HG03342 (cell line): ENCODE results near the gene CHRNA1.

Source experiments
- ATAC-seq: cut with Tn5 transposase; IDR thresholded peaks from one replicate; pipeline ENCODE4 v1.9.1; 2021; ENCODE audit warnings: mild to moderate bottlenecking, moderate library complexity; ENCODE audit not compliant: unreplicated experiment

Gene CHRNA1

DNA sequence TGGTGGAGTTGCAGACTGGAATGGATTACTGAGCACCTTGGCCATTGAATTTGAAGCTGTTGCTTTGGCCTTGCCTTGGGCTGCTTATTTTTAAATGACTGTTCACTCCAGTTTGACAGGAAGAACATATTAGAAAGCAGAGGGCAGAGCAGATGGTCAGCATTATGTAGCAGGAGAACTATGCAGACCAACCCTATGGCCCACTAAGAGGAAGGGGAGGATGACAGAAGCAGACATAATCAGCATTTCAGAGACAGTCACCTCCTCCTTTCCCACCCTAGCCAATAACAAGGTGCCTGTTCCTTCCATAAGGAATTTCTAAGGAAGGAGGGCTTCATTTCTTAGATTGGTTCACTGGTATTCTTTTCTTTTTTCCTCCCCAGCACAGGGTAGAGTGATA, 2.4 kb downstream of the CHRNA1 start:
- ATAC-seq = no peak

GRCh38 chr2:174760845-174761473, 3.3 kb downstream of the CHRNA1 start:
- ATAC-seq = no peak

- ATAC-seq = no peak
Observed at GRCh38 chr2:174759381-174760065, 4.7 kb downstream of the CHRNA1 start.

GRCh38 chr2:174756743-174757142, 7.5 kb downstream of the CHRNA1 start:
- ATAC-seq = no peak

- ATAC-seq = peak; percentile 28
Observed at GRCh38 chr2:174753038-174753633, 11.1 kb downstream of the CHRNA1 start.

- ATAC-seq = peak; percentile 79
Observed at GRCh38 chr2:174752403-174753037, 11.8 kb downstream of the CHRNA1 start.

DNA sequence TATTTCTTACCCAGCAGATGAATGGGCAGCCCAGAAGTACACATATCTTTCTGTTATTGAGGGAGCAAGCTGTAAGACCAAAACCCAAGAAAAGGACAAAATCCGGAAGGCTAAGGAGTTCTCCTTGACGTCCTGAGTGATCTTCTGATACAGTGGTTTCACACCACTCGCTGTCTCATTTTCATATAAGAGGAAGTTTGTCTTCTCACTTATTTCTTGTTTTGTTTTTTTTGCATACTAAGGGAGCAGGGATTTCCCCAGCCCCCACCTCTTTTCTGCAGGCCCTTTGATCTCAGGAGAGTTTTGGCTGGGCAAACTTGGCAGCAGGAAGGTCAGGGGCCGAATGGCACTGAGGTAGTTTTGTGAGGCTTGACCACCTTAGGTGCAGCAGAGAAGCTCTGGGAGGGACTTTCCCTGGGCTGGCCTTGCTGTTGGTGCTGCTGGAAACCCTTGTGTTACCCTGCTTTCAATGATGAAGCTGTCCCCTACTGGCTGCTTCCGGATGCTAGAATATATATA, 13.3 kb downstream of the CHRNA1 start:
- peak; percentile 49 for ATAC-seq

- ATAC-seq = no peak
Observed at GRCh38 chr2:174749793-174750192, 14.5 kb downstream of the CHRNA1 start.

- ATAC-seq = no peak
Observed at GRCh38 chr2:174748948-174749347, 15.3 kb downstream of the CHRNA1 start.

- ATAC-seq = no peak
Observed at GRCh38 chr2:174745142-174745541, 19.1 kb downstream of the CHRNA1 start.

- no peak for ATAC-seq
Observed at GRCh38 chr2:174744111-174744510, 20.2 kb downstream of the CHRNA1 start.

DNA sequence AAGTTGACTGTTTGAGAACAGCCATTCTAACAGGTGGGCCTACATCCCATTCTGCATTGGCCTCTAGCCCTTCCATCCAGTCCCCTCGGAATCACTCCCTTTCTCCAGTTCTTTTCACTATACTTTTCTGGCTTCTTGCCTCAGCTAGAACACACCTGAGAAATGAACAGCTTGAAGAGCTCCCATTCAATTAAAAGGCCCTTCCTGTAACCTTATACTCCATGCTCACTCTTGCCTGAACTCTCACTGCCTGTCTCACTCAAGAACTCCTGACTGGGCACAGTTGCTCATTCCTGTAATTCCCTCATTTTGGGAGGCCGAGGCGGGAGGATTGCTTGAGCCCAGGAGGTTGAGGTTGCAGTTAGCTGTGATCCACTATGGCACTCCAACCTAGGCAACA, 23.6 kb downstream of the CHRNA1 start:
- ATAC-seq = no peak

GRCh38 chr2:174738841-174739240, 25.4 kb downstream of the CHRNA1 start:
- ATAC-seq = no peak

- ATAC-seq = no peak
Observed at GRCh38 chr2:174731546-174731945, 32.7 kb downstream of the CHRNA1 start.

GRCh38 chr2:174730698-174731018, 33.6 kb downstream of the CHRNA1 start:
- ATAC-seq = no peak

- no peak for ATAC-seq
Observed at GRCh38 chr2:174729797-174730697, 34.2 kb downstream of the CHRNA1 start.

DNA sequence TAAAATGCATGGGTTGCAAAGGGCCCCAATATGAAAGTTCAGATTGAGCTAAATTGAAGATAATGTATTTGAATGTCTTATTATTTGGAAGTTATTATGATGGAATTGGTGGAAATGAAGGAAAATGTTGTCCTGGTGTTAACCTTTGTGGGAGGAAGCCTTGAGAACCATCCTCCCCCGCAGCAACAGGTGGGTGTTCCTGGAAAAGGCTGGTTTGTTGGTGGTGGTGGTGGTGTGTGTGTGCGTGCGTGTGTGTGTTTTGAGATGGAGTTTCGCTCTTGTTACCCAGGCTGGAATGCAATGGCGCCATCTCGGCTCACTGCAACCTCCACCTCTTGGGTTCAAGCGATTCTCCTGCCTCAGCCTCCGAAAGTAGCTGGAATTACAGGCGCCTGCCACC, 36.2 kb downstream of the CHRNA1 start:
- ATAC-seq = no peak

- ATAC-seq = no peak
Observed at GRCh38 chr2:174726212-174726611, 38.1 kb downstream of the CHRNA1 start.

- ATAC-seq = no peak
Observed at GRCh38 chr2:174722942-174723592, 41.2 kb downstream of the CHRNA1 start.

DNA sequence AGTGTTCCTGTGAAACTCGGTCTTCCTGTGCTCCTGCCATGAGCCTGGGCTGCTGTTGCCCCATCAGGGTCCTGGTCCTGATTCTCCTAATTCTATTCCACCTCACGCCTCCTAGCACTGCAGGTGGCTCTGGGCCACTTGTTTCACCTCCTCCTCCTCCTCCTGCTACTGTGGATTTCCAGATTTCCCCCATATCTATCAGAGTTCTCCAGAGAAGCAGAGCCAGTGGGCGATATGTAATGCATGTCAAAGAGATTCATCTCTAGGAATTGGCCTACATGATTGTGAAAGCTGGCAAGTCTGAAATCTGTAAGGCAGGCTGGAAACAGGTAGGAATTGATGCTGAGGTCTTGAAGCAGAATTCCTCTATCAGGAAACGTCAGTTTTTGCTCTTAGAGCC, 45.3 kb downstream of the CHRNA1 start:
- ATAC-seq = no peak
